SH-SY5Y (cell line): Measurements from ENCODE around the gene HCFC1R1.

Experiments used
- GATA2 ChIP-seq: IDR thresholded peaks from 2 replicates; pipeline ENCODE4 v1.6.1; 2011; ENCODE audit warnings: mild to moderate bottlenecking, low read depth, low read length
- GATA3 ChIP-seq: IDR thresholded peaks from 2 replicates; pipeline ENCODE4 v1.6.1; 2011; ENCODE audit warnings: low read depth, mild to moderate bottlenecking, low read length, moderate library complexity

DNA sequence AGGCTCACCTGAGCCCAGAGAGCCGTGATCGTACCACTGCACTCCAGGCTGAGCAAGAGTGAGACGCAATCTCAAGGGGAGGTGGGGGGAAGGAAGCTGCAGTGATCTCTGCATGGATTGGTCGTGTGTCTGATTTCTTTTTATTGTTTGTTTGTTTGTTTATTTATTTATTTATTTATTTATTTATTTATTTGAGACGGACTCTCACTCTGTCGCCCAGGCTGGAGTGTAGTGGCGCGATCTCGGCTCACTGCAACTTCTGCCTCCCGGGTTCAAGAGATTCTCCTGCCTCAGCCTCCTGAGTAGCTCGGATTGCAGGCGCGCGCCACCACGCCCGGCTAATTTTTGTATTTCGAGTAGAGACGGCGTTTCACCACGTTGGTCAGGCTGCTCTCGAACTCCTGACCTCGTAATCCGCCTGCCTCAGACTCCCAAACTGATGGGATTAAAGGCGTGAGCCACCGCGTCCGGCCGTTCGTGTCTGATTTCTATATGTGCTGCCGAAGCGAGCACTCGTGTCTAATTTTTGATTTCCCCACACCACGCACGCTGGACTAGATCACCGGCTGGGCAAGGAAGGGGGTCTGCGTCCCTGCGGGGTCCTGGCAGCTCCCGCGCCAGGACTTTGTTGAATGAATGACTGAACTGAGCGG, 4.0 kb downstream of the HCFC1R1 start:
- TF ChIP-seq GATA2 (no peak), GATA3 (no peak)
